Inflammatory macrophage treated with lipopolysaccharide for 4 hours (primary cell): ENCODE results near the gene ZC3H18.
"Not testable (repeated sequence)": the region's sequence is repeated elsewhere in the genome, so short reads cannot be mapped to it uniquely, and the experiment has no call there.

Experiments used
- DNase-seq: peaks from one replicate; pipeline ENCODE4 v3.0.0-alpha.2; 2020

ZC3H18 gene

GRCh38 chr16:88609426-88609825 lies 39.2 kb downstream of the ZC3H18 start:
- not testable (repeated sequence) for DNase-seq

DNA sequence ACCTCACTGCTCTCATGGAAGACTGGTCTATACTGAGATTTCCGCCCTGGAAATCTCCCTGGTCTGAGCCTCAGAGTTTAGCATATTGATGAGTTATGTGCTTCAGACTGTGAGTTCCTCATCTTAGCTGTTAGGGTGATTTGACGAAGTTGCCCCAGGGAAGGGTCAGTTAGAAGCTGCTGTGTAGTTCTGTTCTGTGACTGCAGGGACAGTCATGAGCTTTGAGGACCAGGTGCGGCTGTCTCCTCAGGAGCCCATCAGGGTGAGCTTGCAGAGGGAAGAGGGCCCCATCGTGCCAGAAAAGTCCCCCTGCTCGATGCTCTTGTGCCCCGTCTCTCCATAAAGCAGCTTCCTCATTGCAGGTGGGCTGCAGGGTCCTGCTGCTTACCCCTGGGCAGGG lies 39.9 kb downstream of the ZC3H18 start:
- DNase-seq = no peak

DNA sequence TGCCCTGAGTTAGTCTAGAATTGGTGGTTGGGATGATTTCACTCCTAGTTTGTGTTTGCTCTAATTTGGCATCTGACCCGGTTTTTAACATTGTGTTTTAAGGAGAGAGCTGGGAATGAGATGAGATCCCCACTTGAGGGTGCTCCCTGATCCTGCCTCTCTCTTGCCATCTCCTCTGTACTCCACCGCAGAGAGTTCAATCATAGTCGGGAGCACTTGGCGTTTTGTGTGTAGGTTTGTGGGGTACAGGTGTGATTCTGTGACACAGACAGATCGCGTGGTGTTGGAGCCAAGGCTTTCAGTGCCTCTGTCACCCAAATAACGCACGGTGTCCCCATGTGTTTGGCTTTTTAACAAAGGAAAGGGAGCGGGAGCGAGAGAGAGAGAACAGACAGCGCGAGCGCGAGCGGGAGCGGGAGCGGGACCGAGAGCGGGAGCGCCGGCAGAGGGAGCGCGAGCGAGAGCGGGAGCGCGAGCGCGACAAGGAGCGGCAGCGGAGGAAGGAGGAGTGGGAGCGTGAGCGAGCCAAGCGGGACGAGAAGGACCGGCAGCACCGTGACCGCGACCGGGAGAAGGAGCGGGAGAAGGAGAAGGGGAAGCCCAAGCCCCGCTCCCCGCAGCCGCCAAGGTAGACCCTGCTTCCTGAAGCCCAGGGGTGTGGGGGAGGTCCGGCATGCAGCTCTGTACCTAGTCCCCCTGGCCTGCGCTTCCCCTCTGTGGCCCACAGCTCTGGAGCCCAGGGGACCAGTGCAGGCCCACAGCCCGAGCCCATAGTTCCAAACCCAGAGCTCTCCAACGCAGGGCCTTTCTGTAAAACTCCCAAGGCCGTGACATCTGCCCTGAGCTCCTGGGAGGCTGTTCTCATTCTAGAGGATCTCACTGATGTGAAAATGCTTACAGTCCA lies 41.0 kb downstream of the ZC3H18 start:
- no peak for DNase-seq

- no peak for DNase-seq
Measured at GRCh38 chr16:88613293-88613692, 43.1 kb downstream of the ZC3H18 start.

DNA sequence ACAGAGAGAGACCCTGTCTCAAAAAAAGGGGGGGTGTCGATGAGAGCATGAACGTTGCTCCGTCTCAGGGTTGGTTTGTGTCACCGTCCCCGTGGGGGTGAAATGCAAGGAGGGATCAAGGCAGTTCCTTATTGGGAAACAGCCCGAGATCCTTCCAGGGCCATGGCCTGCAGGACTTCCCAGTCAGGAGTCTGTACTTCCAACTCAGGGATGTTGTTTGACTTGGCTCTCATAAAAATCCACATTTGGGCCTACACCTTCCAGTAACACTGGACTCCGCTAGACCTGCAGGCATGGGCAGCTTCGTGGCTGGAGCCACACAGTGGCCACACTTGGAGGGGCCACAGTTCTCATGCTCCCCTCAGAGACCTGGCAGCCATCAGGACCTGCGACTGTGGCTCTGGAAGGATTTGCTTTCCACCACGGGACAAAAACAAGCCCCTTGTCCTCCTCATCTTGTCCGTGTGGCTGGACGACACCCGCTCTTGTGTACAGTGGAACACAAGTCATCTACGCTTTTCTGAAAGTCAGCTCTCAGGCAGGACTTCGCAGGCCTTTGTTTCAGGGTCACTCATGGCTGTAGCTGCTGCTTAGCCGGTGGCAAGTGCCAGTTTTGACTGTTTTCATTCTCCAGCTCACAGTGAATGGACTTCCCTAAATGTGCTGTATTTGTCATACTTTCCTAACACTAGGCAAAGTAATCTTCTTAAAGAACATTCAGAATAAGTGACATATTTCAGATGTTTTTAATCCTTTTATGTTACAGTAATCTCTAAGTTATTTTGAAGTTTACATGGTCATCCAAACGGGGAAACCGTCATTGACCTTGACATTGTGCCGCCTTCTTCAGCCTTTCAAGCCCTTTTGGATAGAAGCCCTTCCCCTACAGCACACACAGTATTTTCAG lies 44.0 kb downstream of the ZC3H18 start:
- DNase-seq = peak; percentile 21

DNA sequence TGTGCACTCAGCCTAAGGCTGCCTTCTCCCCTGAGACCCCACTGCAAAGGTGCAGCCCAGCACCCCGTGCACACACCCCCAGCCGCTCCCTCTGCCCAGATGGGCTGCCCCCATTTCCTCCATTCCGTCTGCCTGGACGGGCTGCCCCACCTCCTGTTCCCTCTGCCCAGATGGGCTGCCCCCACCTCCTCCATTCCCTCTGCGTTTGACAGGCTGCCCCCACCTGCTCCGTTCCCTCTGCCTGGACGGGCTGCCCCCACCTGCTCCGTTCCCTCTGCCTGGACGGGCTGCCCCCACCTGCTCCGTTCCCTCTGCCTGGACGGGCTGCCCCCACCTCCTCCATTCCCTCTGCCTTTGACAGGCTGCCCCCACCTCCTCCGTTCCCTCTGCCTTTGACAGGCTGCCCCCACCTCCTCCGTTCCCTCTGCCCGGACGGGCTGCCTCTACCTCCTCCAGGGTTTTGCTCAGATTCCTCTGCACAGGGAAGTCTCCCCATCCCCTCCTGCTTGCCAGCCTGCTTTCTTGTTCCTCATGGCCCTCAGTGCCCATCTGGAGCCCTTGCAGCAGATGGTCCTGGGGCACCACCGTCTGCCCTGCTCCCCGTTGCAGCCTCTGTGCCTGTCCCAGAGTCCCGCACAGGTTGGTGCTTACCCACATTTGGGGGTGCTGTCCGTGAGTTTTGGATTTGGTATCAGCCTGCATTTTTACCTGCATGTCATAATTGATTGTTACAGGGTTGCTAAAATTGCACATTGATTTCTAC lies 44.8 kb downstream of the ZC3H18 start:
- DNase-seq = no peak

GRCh38 chr16:88616320-88616719 lies 46.1 kb downstream of the ZC3H18 start:
- no peak for DNase-seq

GRCh38 chr16:88616736-88617135 lies 46.5 kb downstream of the ZC3H18 start:
- DNase-seq = no peak

GRCh38 chr16:88617268-88618031 lies 47.2 kb downstream of the ZC3H18 start:
- no peak for DNase-seq

DNA sequence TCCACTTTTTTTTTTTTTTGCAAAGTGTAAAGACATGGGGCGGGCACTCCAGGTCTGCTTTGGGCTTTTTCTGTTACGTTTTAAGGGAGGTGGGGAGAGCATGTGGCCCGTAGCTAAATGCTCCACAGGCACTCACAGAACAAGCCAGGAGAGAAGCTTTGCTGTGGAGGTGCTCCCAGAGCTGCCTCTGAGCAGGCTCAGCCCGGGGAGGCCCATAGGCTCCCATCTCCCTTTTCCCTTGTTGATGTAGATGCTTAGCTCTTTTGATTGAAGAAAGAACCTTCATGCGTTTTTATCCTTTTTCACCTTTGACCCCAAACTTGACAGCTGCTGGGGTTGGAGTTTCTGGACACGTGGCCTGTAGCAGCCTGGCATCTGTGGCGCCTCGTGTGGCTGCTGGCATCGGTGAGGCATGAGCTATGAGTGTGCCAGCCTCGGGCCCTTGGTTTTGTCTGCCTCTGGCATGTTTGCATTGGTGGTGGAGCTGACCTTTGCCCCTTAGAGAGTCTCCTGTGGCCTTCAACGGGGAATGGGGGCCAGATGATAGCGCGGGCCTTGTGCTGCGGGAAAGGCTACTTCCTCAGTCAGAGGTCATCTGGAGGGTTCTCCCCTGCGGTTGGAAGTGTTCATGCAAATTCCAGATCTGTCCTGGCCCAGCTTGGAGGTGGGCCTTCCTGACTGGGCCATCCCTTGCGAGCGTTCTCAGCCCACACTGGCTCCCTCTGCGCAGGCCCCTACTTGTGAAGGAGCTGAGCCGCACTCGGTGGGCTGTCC lies 48.2 kb downstream of the ZC3H18 start:
- DNase-seq = no peak

GRCh38 chr16:88618956-88619667 lies 48.9 kb downstream of the ZC3H18 start:
- no peak for DNase-seq

GRCh38 chr16:88619859-88620815 lies 49.9 kb downstream of the ZC3H18 start:
- DNase-seq = no peak

GRCh38 chr16:88622125-88622524 lies 51.9 kb downstream of the ZC3H18 start:
- DNase-seq = no peak

GRCh38 chr16:88622866-88623265 lies 52.7 kb downstream of the ZC3H18 start:
- no peak for DNase-seq

DNA sequence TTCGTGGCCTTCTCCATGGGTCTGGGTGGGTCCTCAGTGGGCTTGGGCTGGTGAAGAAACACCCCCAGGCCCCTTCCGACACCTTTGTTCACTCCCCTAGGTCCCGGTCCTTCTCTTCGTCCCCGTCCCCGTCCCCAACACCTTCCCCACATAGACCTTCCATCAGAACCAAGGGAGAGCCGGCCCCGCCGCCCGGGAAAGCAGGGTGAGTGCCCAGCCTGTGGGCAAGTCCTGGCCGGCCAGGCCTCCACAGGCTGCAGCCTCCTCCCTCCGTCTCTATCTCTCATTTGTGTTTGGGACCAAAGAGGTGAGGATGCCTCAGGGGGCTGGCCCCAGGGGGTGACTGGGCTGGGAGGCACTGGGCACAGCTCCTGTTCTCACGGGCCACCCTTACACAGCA lies 53.7 kb downstream of the ZC3H18 start:
- DNase-seq = no peak

GRCh38 chr16:88624481-88624880 lies 54.3 kb downstream of the ZC3H18 start:
- no peak for DNase-seq

DNA sequence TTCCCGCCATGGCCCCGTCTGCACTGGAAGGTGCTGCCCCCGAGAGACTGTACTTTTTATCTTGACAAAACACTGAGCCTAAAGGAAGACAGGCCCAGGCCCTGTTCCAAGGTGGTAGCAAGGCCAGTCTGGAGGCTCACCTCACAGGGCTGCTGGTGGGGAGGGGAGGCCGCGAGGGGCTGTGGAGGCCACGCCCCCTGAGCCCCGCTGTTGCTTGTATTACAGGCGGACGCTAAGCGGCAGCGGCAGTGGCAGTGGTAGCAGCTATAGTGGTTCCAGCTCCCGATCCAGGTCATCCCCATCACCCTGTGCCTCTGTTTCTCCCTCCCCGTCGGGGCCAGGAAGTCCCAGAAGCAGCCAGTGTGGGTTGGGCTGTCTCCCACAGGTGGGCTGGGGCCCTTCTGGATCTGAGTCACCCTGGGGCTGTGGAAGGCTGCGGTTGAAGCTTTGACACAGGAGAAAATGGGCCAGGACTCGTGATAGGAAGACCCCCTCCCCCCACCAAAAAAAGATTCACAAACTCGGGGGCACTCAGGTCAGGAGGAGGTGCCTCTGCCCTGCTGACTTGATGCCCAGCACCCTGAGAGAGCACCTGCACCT lies 54.9 kb downstream of the ZC3H18 start:
- DNase-seq = no peak

DNA sequence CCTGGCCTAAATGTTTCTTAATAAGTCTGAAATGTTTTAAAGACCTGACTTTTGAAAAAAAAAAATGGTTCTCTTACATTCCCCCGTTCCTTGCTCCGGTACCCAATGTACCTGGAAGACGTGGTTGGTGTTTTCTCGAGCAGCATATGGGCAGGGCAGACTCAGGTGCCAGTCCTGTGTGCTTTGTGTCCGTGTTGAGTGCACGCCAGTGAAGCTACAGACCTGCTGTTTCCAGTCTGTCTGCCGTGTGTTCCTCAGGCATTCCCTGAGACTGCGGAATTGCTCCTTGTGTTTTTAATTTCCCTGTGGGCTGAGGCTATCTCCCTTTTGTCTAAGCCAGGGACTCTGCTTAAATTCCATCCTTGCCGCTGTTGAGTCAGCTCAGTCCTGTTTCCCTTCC lies 56.4 kb downstream of the ZC3H18 start:
- no peak for DNase-seq
